Measurements from ENCODE around the gene FGR.
"Not testable (repeated sequence)": the region's sequence is repeated elsewhere in the genome, so short reads cannot be mapped to it uniquely, and the experiment has no call there.

The FGR gene

GRCh38 chr1:27634985-27635367 lies at the start of gene FGR:
TSS of gene FGR (minus strand) at chr1:27635185. CDS start at chr1:27623916, 11,269 bp downstream.
- DNase-seq (ENCODE audit: low spot score): no peak

- DNase-seq (ENCODE audit: low spot score): no peak
Measured at GRCh38 chr1:27684176-27684575, 49.2 kb upstream of the FGR start.

DNA sequence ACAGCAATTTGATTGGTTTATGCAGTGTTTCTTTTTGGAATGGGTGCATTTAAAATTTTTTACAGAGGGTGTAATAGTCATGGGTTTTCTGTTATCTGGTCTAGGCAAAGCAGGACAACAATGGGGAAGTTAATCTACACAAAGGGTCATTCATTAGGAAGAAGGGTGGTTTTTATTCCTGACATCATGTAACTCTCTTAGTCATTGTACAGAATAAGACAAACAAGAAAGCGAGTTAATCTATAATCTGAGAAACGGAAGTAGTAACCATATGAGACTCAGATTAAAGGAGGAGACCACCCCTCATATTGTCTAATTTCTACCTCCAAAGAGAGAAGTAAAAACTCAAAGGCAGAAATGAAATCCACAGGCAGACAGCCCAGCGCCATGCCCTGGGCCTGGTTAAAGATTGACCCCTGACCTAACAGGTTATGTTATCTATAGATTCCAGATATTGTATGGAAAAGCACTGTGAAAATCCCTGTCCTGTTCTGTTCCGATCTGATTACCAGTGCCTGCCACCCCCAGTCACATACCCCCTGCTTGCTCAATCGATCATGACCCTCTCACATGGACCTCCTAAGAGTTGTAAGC lies 47.5 kb upstream of the FGR start:
- DNase-seq (ENCODE audit: low spot score): no peak

- not testable (repeated sequence) for DNase-seq (ENCODE audit: low spot score)
Measured at GRCh38 chr1:27681580-27681979, 46.6 kb upstream of the FGR start.

- not testable (repeated sequence) for DNase-seq (ENCODE audit: low spot score)
Measured at GRCh38 chr1:27680225-27680791, 45.3 kb upstream of the FGR start.

GRCh38 chr1:27678747-27679146 lies 43.8 kb upstream of the FGR start:
- no peak for DNase-seq (ENCODE audit: low spot score)

GRCh38 chr1:27676410-27676809 lies 41.4 kb upstream of the FGR start:
- DNase-seq (ENCODE audit: low spot score): no peak

GRCh38 chr1:27672750-27673112 lies 37.7 kb upstream of the FGR start:
- no peak for DNase-seq (ENCODE audit: low spot score)

DNA sequence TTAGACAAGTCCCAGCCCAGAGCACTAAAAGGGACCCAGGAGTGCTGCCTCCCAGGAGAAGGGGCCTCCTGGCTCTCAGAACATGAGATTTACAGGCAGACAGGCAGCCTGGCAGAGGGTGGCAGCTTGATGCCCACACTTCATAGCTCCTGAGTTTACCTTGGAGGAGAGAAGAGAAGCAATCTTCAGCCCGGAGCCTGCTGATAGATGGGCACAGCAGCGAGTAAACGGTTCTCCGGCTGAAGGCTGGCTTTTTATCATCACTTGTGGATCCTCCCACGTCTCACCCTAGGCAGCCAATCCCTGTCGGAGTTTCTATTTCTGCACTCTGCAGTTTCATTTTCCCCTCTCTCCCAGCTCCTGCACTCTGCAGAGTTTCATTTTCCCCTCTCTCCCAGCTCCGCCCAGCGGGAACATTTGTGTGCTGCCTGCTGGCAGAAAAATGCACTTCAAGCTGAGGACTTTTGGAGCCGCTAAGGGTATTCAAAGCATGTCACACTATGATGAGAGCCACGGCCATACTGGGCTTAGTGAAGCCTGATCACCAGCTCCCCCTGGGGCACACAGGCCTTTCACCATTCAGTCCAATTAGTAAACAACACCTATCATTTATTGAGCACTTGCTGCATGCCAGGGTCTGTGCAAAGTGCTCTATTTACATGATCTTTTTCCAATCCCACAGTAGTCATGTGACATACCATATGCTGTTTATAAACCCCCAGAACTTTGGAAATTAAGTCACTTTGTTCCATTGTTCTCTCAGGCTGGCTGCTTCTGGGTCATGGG lies 37.2 kb upstream of the FGR start, which contains the start of gene IFI6:
IFI6 (minus strand) TSS at position 229 of the 786 bp plus-strand sequence. CDS start 2,878 bp downstream, outside the sequence.
- DNase-seq (ENCODE audit: low spot score): peak; percentile 95

- no peak for DNase-seq (ENCODE audit: low spot score)
Measured at GRCh38 chr1:27669876-27670275, 34.9 kb upstream of the FGR start.

GRCh38 chr1:27668808-27669723 lies 34.1 kb upstream of the FGR start:
- DNase-seq (ENCODE audit: low spot score): peak; percentile 57

GRCh38 chr1:27668121-27668807 lies 33.3 kb upstream of the FGR start:
- DNase-seq (ENCODE audit: low spot score): no peak

DNA sequence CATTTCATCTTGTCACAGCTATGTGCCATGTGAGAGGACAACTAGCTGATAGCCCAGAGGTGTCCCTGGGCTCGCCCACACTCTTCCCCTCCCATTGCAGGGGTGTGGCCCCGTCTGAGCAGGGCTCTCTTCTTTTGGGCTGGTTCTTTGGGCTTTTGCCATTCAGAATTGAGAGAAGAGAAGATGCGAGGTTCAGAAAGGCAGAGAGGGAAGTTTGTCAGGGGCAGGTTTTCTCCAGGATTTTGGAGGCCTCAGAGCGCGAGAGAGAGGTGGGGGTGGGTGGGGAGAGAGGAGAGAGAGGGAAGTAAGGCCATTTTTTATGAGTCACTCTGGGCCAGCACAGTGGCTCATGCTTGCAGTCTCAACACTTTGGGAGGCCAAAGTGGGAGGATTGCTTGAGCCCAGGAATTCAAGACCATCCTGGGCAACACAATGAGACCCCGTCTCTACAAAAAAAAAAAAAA lies 31.8 kb upstream of the FGR start:
- no peak for DNase-seq (ENCODE audit: low spot score)

DNA sequence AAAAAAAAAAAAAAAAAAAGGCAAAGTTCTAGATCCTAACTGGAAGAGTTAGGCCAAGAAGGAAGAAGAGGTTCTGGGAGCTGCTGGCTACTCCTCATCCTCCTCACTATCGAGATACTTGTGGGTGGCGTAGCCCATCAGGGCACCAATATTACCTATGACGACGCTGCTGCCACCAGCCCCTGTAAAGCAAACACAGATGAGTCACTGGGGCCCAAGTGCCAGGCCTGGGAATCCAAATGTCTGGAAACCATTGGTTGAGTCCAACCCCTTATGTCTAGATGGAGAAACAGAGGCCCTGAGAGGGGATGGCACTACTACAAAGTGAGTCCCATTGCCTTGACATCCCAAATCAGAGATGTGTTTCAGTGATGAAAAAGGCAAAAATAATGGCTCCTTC lies 31.3 kb upstream of the FGR start:
- no peak for DNase-seq (ENCODE audit: low spot score)

DNA sequence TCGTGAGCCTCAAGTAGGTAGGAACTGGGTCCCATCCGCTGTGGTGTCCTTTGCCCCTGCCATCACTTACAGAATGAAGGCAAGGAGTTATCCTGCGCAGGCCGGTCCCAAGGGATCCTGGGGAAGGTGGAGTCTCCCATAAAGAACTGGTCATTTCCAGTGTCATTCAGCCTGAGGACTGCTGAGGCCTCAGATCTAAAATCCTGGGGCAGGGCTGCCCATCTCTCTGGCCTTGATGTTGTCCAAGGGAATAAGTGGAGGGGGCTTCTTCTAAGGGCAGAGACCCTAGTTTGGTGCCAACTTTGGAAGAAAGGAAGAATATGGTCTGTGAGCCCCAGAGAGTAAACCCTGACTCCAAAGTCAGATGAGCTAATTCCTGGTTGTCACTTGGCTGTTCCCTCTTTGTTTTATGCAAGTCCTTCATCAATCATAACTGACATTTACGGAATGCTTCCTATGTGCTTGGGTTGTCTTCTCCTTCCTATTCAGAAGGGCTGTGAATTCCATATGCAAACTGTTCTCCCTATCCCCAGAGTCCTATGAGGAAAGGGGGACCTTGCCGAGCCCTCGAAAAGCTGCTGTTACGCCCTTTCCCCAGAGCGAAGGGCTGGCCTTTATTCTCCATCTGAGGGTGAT lies 30.1 kb upstream of the FGR start:
- DNase-seq (ENCODE audit: low spot score): no peak

DNA sequence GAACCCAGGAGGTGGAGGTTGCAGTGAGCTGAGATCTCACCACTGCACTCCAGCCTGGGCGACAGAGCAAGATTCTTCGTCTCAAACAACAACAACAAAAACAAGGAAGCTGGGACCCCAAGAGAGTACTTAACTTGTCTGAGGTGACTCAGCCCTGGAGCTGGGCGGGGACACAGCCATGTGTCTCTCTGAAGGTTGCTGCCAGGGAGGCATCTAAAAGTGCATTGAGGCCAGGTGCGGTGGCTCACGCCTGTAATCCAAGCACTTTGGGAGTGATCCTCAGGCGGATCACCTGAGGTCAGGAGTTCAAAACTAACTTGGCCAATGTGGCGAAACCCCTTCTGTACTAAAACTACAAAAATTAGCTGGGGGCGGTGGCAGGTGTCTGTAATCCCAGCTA lies 29.3 kb upstream of the FGR start:
- no peak for DNase-seq (ENCODE audit: low spot score)

- DNase-seq (ENCODE audit: low spot score): peak; percentile 69
Measured at GRCh38 chr1:27662707-27663393, 27.9 kb upstream of the FGR start.

- no peak for DNase-seq (ENCODE audit: low spot score)
Measured at GRCh38 chr1:27662261-27662660, 27.3 kb upstream of the FGR start.

GRCh38 chr1:27661412-27662075 lies 26.6 kb upstream of the FGR start:
- DNase-seq (ENCODE audit: low spot score): no peak

DNA sequence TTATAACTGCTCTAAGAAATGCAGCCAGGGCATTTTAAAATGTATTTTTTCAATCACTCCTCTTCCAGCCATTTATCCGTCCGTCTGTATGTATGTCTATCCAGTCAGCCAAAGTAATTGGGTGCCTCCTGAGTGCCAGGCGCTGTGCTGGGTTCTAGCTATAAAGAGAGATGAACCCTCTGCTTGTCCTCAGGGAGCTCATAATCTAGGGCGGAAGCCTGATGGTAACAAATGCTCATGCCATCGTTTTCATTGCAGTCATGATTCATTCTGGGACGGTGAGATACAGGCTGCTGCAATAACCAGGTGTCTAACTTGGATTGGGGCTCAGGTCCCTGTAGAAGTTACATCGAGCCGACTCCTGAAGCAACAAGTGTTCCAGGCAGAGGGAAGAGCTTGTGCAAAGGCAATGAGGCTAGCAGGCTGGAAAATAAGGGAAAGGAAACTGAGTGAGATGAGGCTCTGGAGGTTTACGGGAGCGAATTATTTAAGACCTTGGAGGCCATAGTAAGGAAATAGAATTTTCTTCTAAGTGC lies 25.4 kb upstream of the FGR start:
- no peak for DNase-seq (ENCODE audit: low spot score)
